Measurements from ENCODE around the gene GMDS. TPM values are rescaled to one million over a fixed set of nuclear protein-coding genes. Genes with fewer than 3 reads are reported as not detected.

GMDS gene
- total and polyA plus RNA-seq, 9 donors, result 6.6 to 20.6 (median 11.0) TPM

DNA sequence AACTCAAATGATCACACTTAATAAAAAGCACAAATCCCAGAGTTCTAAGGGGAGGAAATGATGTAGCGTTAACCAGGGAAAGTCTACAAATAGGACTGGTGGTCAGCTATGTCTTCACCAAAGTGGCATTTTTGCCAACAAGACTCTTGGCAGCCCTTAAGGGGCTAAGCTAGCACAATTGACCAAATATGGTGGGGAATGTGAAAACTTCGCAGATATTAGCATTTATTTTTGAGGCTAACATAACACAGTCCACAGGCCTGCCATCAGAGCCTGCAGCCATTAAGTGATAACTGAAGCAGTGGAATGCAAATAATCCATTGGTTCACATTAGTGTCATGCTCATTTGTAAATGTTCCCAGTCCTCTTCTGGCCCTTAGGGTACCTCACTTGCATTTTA, 361.1 kb downstream of the GMDS start:
- Histone ChIP-seq H3K27ac (no peak overlapping the region), H3K4me1 (ENCODE audit: insufficient read depth) (peaks cover 7% of the 10 kb centered on the region), H3K27me3 (no peaks in the 10 kb centered on the region), H3K4me3 (no peak overlapping the region), H3K36me3 (no peaks in the 10 kb centered on the region), H3K9me3 (no peaks in the 10 kb centered on the region)
- intact Hi-C loops (cut with DNase I), result no loop called here
- WGBS, 3 donors, result 21 to 53% (median 29%) methylated on average over 2 of the region's 2 CpGs
- TF ChIP-seq, protein P1, sequence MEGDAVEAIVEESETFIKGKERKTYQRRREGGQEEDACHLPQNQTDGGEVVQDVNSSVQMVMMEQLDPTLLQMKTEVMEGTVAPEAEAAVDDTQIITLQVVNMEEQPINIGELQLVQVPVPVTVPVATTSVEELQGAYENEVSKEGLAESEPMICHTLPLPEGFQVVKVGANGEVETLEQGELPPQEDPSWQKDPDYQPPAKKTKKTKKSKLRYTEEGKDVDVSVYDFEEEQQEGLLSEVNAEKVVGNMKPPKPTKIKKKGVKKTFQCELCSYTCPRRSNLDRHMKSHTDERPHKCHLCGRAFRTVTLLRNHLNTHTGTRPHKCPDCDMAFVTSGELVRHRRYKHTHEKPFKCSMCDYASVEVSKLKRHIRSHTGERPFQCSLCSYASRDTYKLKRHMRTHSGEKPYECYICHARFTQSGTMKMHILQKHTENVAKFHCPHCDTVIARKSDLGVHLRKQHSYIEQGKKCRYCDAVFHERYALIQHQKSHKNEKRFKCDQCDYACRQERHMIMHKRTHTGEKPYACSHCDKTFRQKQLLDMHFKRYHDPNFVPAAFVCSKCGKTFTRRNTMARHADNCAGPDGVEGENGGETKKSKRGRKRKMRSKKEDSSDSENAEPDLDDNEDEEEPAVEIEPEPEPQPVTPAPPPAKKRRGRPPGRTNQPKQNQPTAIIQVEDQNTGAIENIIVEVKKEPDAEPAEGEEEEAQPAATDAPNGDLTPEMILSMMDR (IDR thresholded peaks at IDR 0.05), result no peak
- TF ChIP-seq POLR2A (IDR thresholded peaks at IDR 0.05), result no peak
- no peak for TF ChIP-seq EP300 (IDR thresholded peaks at IDR 0.05)
- DNase-seq, result no peak

GRCh38 chr6:1878330-1878729, 367.1 kb downstream of the GMDS start:
- H3K27me3 ChIP-seq, result no peaks in the 10 kb centered on the region
- no peaks in the 10 kb centered on the region for H3K9me3 ChIP-seq
- intact Hi-C loops (cut with DNase I), result no loop called here
- no peaks in the 10 kb centered on the region for H3K4me1 ChIP-seq (ENCODE audit: insufficient read depth)
- DNase-seq, result no peak
- H3K4me3 ChIP-seq, result no peak overlapping the region
- TF ChIP-seq EP300 (IDR thresholded peaks at IDR 0.05) (no peak), POLR2A (IDR thresholded peaks at IDR 0.05) (no peak)
- TF ChIP-seq, protein P1 (IDR thresholded peaks at IDR 0.05), result no peak
- 94 to 98% (median 97%) methylated on average over 5 of the region's 5 CpGs for WGBS, 3 donors
- no peak overlapping the region for H3K27ac ChIP-seq
- H3K36me3 ChIP-seq, result no peaks in the 10 kb centered on the region

GRCh38 chr6:1873781-1874180, 371.6 kb downstream of the GMDS start:
- no peaks in the 10 kb centered on the region for H3K9me3 ChIP-seq
- H3K4me3 ChIP-seq, result no peak overlapping the region
- DNase-seq, result no peak
- H3K27me3 ChIP-seq, result no peaks in the 10 kb centered on the region
- H3K36me3 ChIP-seq, result no peaks in the 10 kb centered on the region
- H3K4me1 ChIP-seq (ENCODE audit: insufficient read depth), result peaks cover 4% of the 10 kb centered on the region
- 81 to 92% (median 88%) methylated on average over 11 of the region's 11 CpGs for WGBS, 3 donors
- H3K27ac ChIP-seq, result no peak overlapping the region
- intact Hi-C loops (cut with DNase I), result no loop called here
- TF ChIP-seq POLR2A (IDR thresholded peaks at IDR 0.05) (no peak), EP300 (IDR thresholded peaks at IDR 0.05) (no peak)
- TF ChIP-seq, protein P1 (IDR thresholded peaks at IDR 0.05), result no peak

GRCh38 chr6:1872649-1873131, 372.7 kb downstream of the GMDS start:
- Histone ChIP-seq H3K4me3 (no peak overlapping the region), H3K36me3 (no peaks in the 10 kb centered on the region), H3K27me3 (no peaks in the 10 kb centered on the region), H3K27ac (peak overlapping the region in 1 of 2 donors; percentile 36), H3K9me3 (no peaks in the 10 kb centered on the region), H3K4me1 (ENCODE audit: insufficient read depth) (peaks cover 4% of the 10 kb centered on the region)
- intact Hi-C loops (cut with DNase I), result no loop called here
- no peak for TF ChIP-seq EP300 (IDR thresholded peaks at IDR 0.05)
- TF ChIP-seq POLR2A (IDR thresholded peaks at IDR 0.05), result no peak
- TF ChIP-seq, protein P1 (IDR thresholded peaks at IDR 0.05), result no peak
- peak in 2 of 5 donors; percentile 30 to 42 for DNase-seq
- WGBS, 3 donors, result 12 to 40% (median 19%) methylated on average over 11 of the region's 11 CpGs

All from ovary (tissue), 9 donors.